Sigmoid colon (tissue), 4 donors: ENCODE results near the gene ASIC5.

Experiments used
- CTCF ChIP-seq, 4 experiments: fragments of 450-650 bp in 3 of 4; fragments of 200-600 bp in 1 of 4; IDR thresholded peaks; one replicate each; pipeline ENCODE4 v1.5.1; 2016 to 2019; ENCODE audit warnings: antibody characterized with exemption in 4 of 4, mild to moderate bottlenecking in 3 of 4, moderate library complexity in 2 of 4
- EP300 ChIP-seq, 4 donors: sonication (generic); formaldehyde crosslinking; IDR thresholded peaks; one replicate each; pipeline ENCODE4 v1.6.1; 2017; ENCODE audit warnings: antibody characterized with exemption in 4 of 4

GRCh38 chr4:155901013-155901412 lies 34.9 kb upstream of the ASIC5 start:
- TF ChIP-seq CTCF (IDR thresholded peaks at IDR 0.05): no peak
- TF ChIP-seq EP300 (IDR thresholded peaks at IDR 0.05): no peak
